ENCODE measurements around the gene MDM1. TPM values are rescaled to one million over a fixed set of nuclear protein-coding genes. Genes with fewer than 3 reads are reported as not detected.

MDM1 gene
- total RNA-seq, 1 experiment from 2014 or later: 10.0 TPM

GRCh38 chr12:68375756-68376695, 43.9 kb upstream of the MDM1 start:
- H3K4me2 ChIP-seq (ENCODE audit: low read length): no peak overlapping the region
- RAD21 ChIA-PET (ENCODE audit: low non-redundant PET in 1 of 2, low total read pairs in 2 of 2, uncharacterized antibody in 2 of 2, unreplicated experiment in 2 of 2): no interaction called here
- no TSS peak for BruUV-seq (replicated peaks)
- ATAC-seq (no peak), DNase-seq (ENCODE audit: low read depth, low spot score) (no peak)
- H3K9me2 ChIP-seq (ENCODE audit: insufficient read depth): no peaks in the 10 kb centered on the region
- H3K27ac ChIP-seq (ENCODE audit: low read depth, low read length): no peak overlapping the region
- H3K4me3 ChIP-seq (replicated peaks in 1 of 2; ENCODE audit: low read depth in 1 of 2, low read length in 2 of 2): no peak overlapping the region
- no peaks in the 10 kb centered on the region for H3K9me3 ChIP-seq (ENCODE audit: control insufficient read depth in 1 of 2, insufficient read depth in 1 of 2, low read depth in 1 of 2, low read length in 2 of 2)
- no peaks in the 10 kb centered on the region for H4K20me1 ChIP-seq (ENCODE audit: insufficient read depth)
- H3K9ac ChIP-seq (ENCODE audit: low read length): no peak overlapping the region
- peaks cover 5% of the 10 kb centered on the region; the same call in 1 of the 2 replicates for H3K27me3 ChIP-seq (ENCODE audit: insufficient read depth, low read length)
- H2AFZ ChIP-seq (ENCODE audit: low read depth, low read length, poor library complexity, severe bottlenecking): no peak overlapping the region
- H3K4me1 ChIP-seq (ENCODE audit: control insufficient read depth in 1 of 2, insufficient read depth in 2 of 2, low read length in 2 of 2): peaks cover 0 to 6% of the 10 kb centered on the region in 2 experiments; a peak in 1 of 4 replicates
- H3K79me2 ChIP-seq (ENCODE audit: insufficient read depth, low read length): no peaks in the 10 kb centered on the region
- intact Hi-C loops (cut with micrococcal nuclease): no loop called here
- POLR2A ChIA-PET: no interaction called here
- no peaks in the 10 kb centered on the region for H3K36me3 ChIP-seq (ENCODE audit: control insufficient read depth in 1 of 2, insufficient read depth in 2 of 2, low read length in 2 of 2)
- CTCF ChIA-PET: no interaction called here
- TF ChIP-seq SP1 (IDR thresholded peaks at IDR 0.05; ENCODE audit: low read depth): no peak

GRCh38 chr12:68374307-68374982, 42.3 kb upstream of the MDM1 start:
- peaks cover 0 to 6% of the 10 kb centered on the region in 2 experiments; a peak in 1 of 4 replicates for H3K4me1 ChIP-seq (ENCODE audit: control insufficient read depth in 1 of 2, insufficient read depth in 2 of 2, low read length in 2 of 2)
- POLR2A ChIA-PET: no interaction called here
- no TSS peak for BruUV-seq (replicated peaks)
- H3K4me2 ChIP-seq (ENCODE audit: low read length): no peak overlapping the region
- DNase-seq (ENCODE audit: low read depth, low spot score): no peak
- peaks cover 5% of the 10 kb centered on the region; the same call in 1 of the 2 replicates for H3K27me3 ChIP-seq (ENCODE audit: insufficient read depth, low read length)
- TF ChIP-seq ATF3 (IDR thresholded peaks at IDR 0.05): no peak
- TF ChIP-seq CBX3 (IDR thresholded peaks at IDR 0.05; ENCODE audit: low read depth): no peak
- no peak for TF ChIP-seq CEBPB (IDR thresholded peaks at IDR 0.05; ENCODE audit: low read depth)
- TF ChIP-seq EGR1 (IDR thresholded peaks at IDR 0.05; ENCODE audit: low read depth): no peak
- TF ChIP-seq ZBTB33 (IDR thresholded peaks at IDR 0.05; ENCODE audit: extremely low read depth, insufficient replicate concordance, low read length): no peak
- no peak for TF ChIP-seq CTCF (IDR thresholded peaks at IDR 0.05 in 2 of 3, conservative IDR thresholded peaks at IDR 0.05 in 1 of 3; ENCODE audit: borderline replicate concordance in 1 of 3, insufficient read depth in 1 of 3, low read depth in 2 of 3, low read length in 2 of 3)
- no peak for TF ChIP-seq SP1 (IDR thresholded peaks at IDR 0.05; ENCODE audit: low read depth)
- no peak for TF ChIP-seq EZH2 (IDR thresholded peaks at IDR 0.05)
- no peak for TF ChIP-seq ZFX (IDR thresholded peaks at IDR 0.05)
- TF ChIP-seq RAD21 (IDR thresholded peaks at IDR 0.05; ENCODE audit: low read depth): no peak
- TF ChIP-seq YY1 (IDR thresholded peaks at IDR 0.05; ENCODE audit: extremely low read depth, insufficient replicate concordance, low read depth, low read length): no peak
- no peak overlapping the region for H2AFZ ChIP-seq (ENCODE audit: low read depth, low read length, poor library complexity, severe bottlenecking)
- H3K27ac ChIP-seq (ENCODE audit: low read depth, low read length): no peak overlapping the region
- no peaks in the 10 kb centered on the region for H3K9me3 ChIP-seq (ENCODE audit: control insufficient read depth in 1 of 2, insufficient read depth in 1 of 2, low read depth in 1 of 2, low read length in 2 of 2)
- no peak overlapping the region for H3K9ac ChIP-seq (ENCODE audit: low read length)
- no peak overlapping the region for H3K4me3 ChIP-seq (replicated peaks in 1 of 2; ENCODE audit: low read depth in 1 of 2, low read length in 2 of 2)
- H3K36me3 ChIP-seq (ENCODE audit: control insufficient read depth in 1 of 2, insufficient read depth in 2 of 2, low read length in 2 of 2): no peaks in the 10 kb centered on the region
- RAD21 ChIA-PET (ENCODE audit: low non-redundant PET in 1 of 2, low total read pairs in 2 of 2, uncharacterized antibody in 2 of 2, unreplicated experiment in 2 of 2): no interaction called here
- CTCF ChIA-PET: no interaction called here
- no peaks in the 10 kb centered on the region for H3K9me2 ChIP-seq (ENCODE audit: insufficient read depth)
- no peaks in the 10 kb centered on the region for H4K20me1 ChIP-seq (ENCODE audit: insufficient read depth)
- intact Hi-C loops (cut with micrococcal nuclease): no loop called here
- ATAC-seq: no peak
- H3K79me2 ChIP-seq (ENCODE audit: insufficient read depth, low read length): no peaks in the 10 kb centered on the region
